HL-60/S4 (cell line): ENCODE results near the gene CT45A9.
"Not testable (repeated sequence)": the region's sequence is repeated elsewhere in the genome, so short reads cannot be mapped to it uniquely, and the experiment has no call there.

Experiments used
- in situ Hi-C: fragments of 300-500 bp; cut with MboI; formaldehyde crosslinking; loops from 2 replicates; pipeline ENCODE4 v1.14.3; 2022; ENCODE audit warnings: low sequenced_read_pairs

Gene CT45A9, protein sequence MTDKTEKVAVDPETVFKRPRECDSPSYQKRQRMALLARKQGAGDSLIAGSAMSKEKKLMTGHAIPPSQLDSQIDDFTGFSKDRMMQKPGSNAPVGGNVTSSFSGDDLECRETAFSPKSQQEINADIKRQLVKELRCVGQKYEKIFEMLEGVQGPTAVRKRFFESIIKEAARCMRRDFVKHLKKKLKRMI

DNA sequence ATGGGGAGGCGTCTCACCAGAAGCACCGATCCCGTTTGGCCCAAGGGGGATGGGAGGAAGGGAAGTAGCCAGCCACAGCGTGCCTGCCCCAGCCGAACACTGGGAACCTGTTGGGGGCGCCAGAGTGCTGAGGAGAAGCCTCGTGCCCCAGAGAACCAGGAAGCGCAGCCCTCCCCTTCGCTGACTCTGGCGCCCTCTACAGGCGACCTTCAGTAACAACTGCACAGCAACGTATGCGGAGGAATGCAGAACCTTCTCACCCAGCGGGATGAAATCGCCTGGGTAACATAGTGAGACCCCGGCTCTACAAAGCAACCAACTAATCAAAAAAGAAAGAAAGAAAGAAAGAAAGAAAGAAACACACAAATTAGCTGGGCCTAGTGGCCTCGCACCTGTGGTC is at the start of gene CT45A9:
TSS of gene CT45A9 (minus strand) at position 101 of the 400 bp plus-strand sequence. CDS start 3,751 bp downstream, outside the sequence.
- in situ Hi-C loops, result not testable (repeated sequence)

- in situ Hi-C loops, result not testable (repeated sequence)
Measured at GRCh38 chrX:135920516-135920915, 48.9 kb upstream of the CT45A9 start.

GRCh38 chrX:135914404-135914803 is 42.8 kb upstream of the CT45A9 start:
- in situ Hi-C loops, result no loop called here

DNA sequence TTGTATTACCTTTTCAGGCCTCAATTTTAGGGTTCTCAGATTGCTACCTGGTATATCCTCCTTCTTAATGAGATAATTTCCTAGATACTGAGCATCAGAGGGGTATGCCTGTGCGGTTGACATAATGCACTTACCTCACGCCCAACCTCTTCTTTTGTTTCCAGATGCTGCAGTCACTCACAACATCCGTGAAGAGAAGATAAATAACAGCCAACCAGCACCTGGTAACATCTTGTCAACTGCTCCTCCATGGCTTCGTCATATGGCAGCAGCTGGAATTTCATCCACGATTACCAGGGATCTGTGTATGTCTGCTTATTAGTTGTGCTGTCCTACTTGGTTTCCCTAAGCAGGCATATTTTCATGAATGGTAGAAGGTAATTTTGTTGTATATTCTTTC is 38.6 kb upstream of the CT45A9 start:
- in situ Hi-C loops, result no loop called here

- in situ Hi-C loops, result no loop called here
Measured at GRCh38 chrX:135893294-135893817, 21.7 kb upstream of the CT45A9 start, which contains the start of the genes CT45A10 and SAGE1. CT45A10 (minus strand) TSS chrX:135893444; CDS start chrX:135885344, 8,100 bp downstream. SAGE1 (plus strand) TSS chrX:135893716; CDS start chrX:135896243, 2,527 bp downstream.

- in situ Hi-C loops, result no loop called here
Measured at GRCh38 chrX:135892781-135893180, 21.2 kb upstream of the CT45A9 start.

- in situ Hi-C loops, result no loop called here
Measured at GRCh38 chrX:135890087-135890585, 18.5 kb upstream of the CT45A9 start.

DNA sequence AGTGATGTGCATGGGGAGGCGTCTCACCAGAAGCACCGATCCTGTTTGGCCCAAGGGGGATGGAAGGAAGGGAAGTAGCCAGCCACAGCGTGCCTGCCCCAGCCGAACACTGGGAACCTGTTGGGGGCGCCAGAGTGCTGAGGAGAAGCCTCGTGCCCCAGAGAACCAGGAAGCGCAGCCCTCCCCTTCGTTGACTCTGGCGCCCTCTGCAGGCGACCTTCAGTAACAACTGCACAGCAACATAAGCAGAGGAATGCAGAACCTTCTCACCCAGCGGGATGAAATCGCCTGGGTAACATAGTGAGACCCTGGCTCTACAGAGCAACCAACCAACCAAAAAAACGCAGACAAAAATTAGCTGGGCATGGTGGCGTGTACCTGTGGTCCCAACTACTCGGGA is 17.4 kb upstream of the CT45A9 start:
- in situ Hi-C loops, result not testable (repeated sequence)

GRCh38 chrX:135888230-135888629 is 16.6 kb upstream of the CT45A9 start:
- in situ Hi-C loops, result not testable (repeated sequence)

- in situ Hi-C loops, result not testable (repeated sequence)
Measured at GRCh38 chrX:135882741-135883140, 11.1 kb upstream of the CT45A9 start.

- in situ Hi-C loops, result not testable (repeated sequence)
Measured at GRCh38 chrX:135854438-135854837, 17.2 kb downstream of the CT45A9 start, which contains the start of gene CT45A8. CT45A8 (minus strand) TSS chrX:135854538; CDS start chrX:135850783, 3,755 bp downstream.

GRCh38 chrX:135837180-135837579 is 34.4 kb downstream of the CT45A9 start, which contains the start of gene CT45A7:
CT45A7 (minus strand) TSS chrX:135837280; CDS start chrX:135833533, 3,747 bp downstream.
- in situ Hi-C loops, result not testable (repeated sequence)

GRCh38 chrX:135819912-135820311 is 51.7 kb downstream of the CT45A9 start, which contains the start of gene CT45A2:
CT45A2 (minus strand) TSS chrX:135820012; CDS start chrX:135816265, 3,747 bp downstream.
- in situ Hi-C loops, result not testable (repeated sequence)
